ENCODE results near the gene PRSS21.

PRSS21 gene

GRCh38 chr16:2816751-2817339, at the start of gene PRSS21:
TSS of gene PRSS21 (plus strand) at chr16:2817237. CDS start at chr16:2817269, 32 bp downstream.
- DNase-seq (ENCODE audit: low read depth, low spot score) = no peak

- no peak for DNase-seq (ENCODE audit: low read depth, low spot score)
Measured at GRCh38 chr16:2767891-2768290, 49.1 kb upstream of the PRSS21 start.

- DNase-seq (ENCODE audit: low read depth, low spot score) = no peak
Measured at GRCh38 chr16:2768403-2769089, 48.5 kb upstream of the PRSS21 start.

GRCh38 chr16:2769100-2769529, 47.9 kb upstream of the PRSS21 start:
- no peak for DNase-seq (ENCODE audit: low read depth, low spot score)

GRCh38 chr16:2769675-2770056, 47.4 kb upstream of the PRSS21 start:
- DNase-seq (ENCODE audit: low read depth, low spot score) = no peak

- DNase-seq (ENCODE audit: low read depth, low spot score) = no peak
Measured at GRCh38 chr16:2770057-2770951, 46.7 kb upstream of the PRSS21 start.

GRCh38 chr16:2771496-2772402, 45.3 kb upstream of the PRSS21 start:
- no peak for DNase-seq (ENCODE audit: low read depth, low spot score)

GRCh38 chr16:2773188-2773968, 43.7 kb upstream of the PRSS21 start:
- no peak for DNase-seq (ENCODE audit: low read depth, low spot score)

GRCh38 chr16:2774161-2774891, 42.7 kb upstream of the PRSS21 start:
- DNase-seq (ENCODE audit: low read depth, low spot score) = no peak

GRCh38 chr16:2775131-2775716, 41.8 kb upstream of the PRSS21 start:
- DNase-seq (ENCODE audit: low read depth, low spot score) = no peak

GRCh38 chr16:2775765-2776499, 41.1 kb upstream of the PRSS21 start:
- DNase-seq (ENCODE audit: low read depth, low spot score) = no peak

- DNase-seq (ENCODE audit: low read depth, low spot score) = no peak
Measured at GRCh38 chr16:2776500-2777139, 40.4 kb upstream of the PRSS21 start.

GRCh38 chr16:2777231-2777902, 39.7 kb upstream of the PRSS21 start, which contains the start of gene ELOB:
TSS of gene ELOB (minus strand) at chr16:2777280. CDS start at chr16:2777239, 41 bp downstream.
- peak; percentile 58 for DNase-seq (ENCODE audit: low read depth, low spot score)

- DNase-seq (ENCODE audit: low read depth, low spot score) = no peak
Measured at GRCh38 chr16:2777903-2778629, 39.0 kb upstream of the PRSS21 start.

- no peak for DNase-seq (ENCODE audit: low read depth, low spot score)
Measured at GRCh38 chr16:2778630-2778958, 38.4 kb upstream of the PRSS21 start.

- no peak for DNase-seq (ENCODE audit: low read depth, low spot score)
Measured at GRCh38 chr16:2779151-2779920, 37.7 kb upstream of the PRSS21 start.
